GM21528 (cell line): ENCODE results near the gene C16orf96.

Source experiments
- ATAC-seq: cut with Tn5 transposase; IDR thresholded peaks from one replicate; pipeline ENCODE4 v1.9.1; 2021; ENCODE audit warnings: mild to moderate bottlenecking, moderate library complexity; ENCODE audit not compliant: unreplicated experiment, low FRiP score

C16orf96 gene

GRCh38 chr16:4556112-4556511 is at the start of gene C16orf96:
TSS of gene C16orf96 (plus strand) at chr16:4556340. CDS start at chr16:4556490, 150 bp downstream.
- ATAC-seq = no peak

- ATAC-seq = no peak
These were observed 49.7 kb upstream of the C16orf96 start for GRCh38 chr16:4506450-4506849.

- ATAC-seq = no peak
These were observed 48.4 kb upstream of the C16orf96 start for GRCh38 chr16:4507588-4508345.

GRCh38 chr16:4508806-4509205 is 47.3 kb upstream of the C16orf96 start:
- no peak for ATAC-seq

GRCh38 chr16:4509420-4509819 is 46.7 kb upstream of the C16orf96 start:
- ATAC-seq = no peak

- no peak for ATAC-seq
These were observed 46.0 kb upstream of the C16orf96 start for GRCh38 chr16:4510131-4510530.

GRCh38 chr16:4510747-4511426 is 45.3 kb upstream of the C16orf96 start:
- no peak for ATAC-seq

- no peak for ATAC-seq
These were observed 44.6 kb upstream of the C16orf96 start for GRCh38 chr16:4511441-4512082.

- ATAC-seq = no peak
These were observed 43.7 kb upstream of the C16orf96 start for GRCh38 chr16:4512473-4512872.

GRCh38 chr16:4513086-4513860 is 42.9 kb upstream of the C16orf96 start:
- ATAC-seq = no peak

GRCh38 chr16:4513881-4514280 is 42.3 kb upstream of the C16orf96 start:
- no peak for ATAC-seq

GRCh38 chr16:4514606-4515005 is 41.5 kb upstream of the C16orf96 start:
- no peak for ATAC-seq

GRCh38 chr16:4515611-4516233 is 40.4 kb upstream of the C16orf96 start:
- ATAC-seq = no peak

GRCh38 chr16:4517812-4518680 is 38.1 kb upstream of the C16orf96 start:
- no peak for ATAC-seq

GRCh38 chr16:4519274-4520058 is 36.7 kb upstream of the C16orf96 start:
- no peak for ATAC-seq

GRCh38 chr16:4520913-4521312 is 35.2 kb upstream of the C16orf96 start:
- no peak for ATAC-seq

- ATAC-seq = no peak
These were observed 34.0 kb upstream of the C16orf96 start for GRCh38 chr16:4522051-4522581.

- no peak for ATAC-seq
These were observed 32.5 kb upstream of the C16orf96 start for GRCh38 chr16:4523686-4524085.
